SKM-1 treated with dmso at 0.1 percent for 144 hours (cell line): ENCODE data around the gene ASPDH.

ENCODE experiments used
- DNase-seq: peaks from one replicate; lab custom pipeline; 2025; ENCODE audit not compliant: unreplicated experiment; lab: John Stamatoyannopoulos, UW

The ASPDH gene

DNA sequence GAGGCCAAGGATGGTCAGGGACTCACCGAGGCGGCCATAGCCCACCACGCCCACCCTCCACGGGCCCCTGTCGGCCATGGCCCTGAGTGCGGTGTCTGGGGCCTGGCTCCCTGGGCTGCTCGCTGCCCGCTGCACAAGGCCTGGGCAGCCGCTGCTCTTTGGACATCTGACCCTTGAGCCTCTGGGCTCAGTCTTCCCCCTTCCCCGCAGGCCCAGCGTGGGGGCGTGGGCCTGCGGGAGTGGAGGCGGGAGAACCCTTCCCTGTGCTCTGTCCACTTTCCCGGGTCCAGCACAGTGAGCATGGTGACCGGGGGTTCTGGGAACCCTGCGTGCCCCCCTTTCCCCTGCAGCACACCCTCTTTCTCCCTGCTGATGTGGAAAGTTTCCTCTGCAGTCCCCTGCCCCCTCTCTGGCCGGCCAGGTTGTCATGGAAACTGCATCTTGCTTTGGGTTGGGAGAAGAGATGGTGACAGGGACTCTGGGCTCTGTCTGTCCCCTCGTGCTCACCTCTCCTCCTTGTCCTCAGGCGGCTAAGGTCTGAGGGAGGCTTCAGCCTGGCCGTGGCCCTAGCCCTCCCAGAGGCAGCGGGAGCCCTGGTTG lies at the start of gene ASPDH:
ASPDH (minus strand) TSS at position 168 of the 600 bp plus-strand sequence; CDS start at position 78, 90 bp downstream.
- DNase-seq = no peak

DNA sequence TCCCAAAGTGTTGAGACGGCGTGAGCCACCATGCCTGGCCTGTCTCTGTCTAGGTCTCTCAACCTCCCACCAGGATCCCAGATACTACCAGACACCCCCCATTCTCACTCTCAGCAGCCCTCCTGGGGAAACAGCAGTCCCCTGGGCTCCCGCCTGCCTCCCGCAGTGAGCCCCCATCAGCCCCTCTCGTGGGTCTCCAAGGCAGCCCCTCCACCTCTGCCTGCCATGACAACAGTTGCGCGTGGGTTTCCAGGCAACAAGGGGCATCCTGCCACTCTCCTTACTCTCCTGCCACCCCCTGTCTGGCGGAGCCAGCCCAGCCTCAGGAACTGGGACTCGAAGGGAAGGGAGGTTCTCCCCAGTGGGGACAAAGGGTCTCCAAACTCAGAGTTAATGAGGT lies 49.3 kb upstream of the ASPDH start:
- no peak for DNase-seq

DNA sequence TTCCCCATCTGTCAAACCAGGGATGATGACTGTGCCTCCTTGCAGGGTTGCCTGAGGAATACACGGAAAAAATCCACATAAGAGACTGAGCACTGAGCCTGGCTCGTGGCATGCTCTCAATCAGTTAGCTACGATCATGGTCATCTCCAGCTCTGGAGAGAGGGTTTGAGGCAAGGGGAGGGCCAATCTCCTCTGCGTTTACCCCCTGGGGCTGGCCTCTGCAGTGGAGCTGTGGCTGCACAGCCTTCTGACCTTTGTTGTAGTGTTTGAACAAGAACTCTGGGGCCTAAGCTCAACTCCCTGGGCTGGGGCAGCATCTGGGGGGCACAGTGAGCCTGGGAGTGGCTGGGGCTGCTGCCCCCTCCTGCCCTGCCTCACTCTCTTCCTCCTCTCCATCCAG lies 48.6 kb upstream of the ASPDH start:
- no peak for DNase-seq

GRCh38 chr19:50559636-50560035 lies 45.9 kb upstream of the ASPDH start:
- no peak for DNase-seq

GRCh38 chr19:50558449-50558848 lies 44.7 kb upstream of the ASPDH start:
- no peak for DNase-seq

GRCh38 chr19:50558039-50558438 lies 44.3 kb upstream of the ASPDH start:
- DNase-seq = no peak

- DNase-seq = no peak
These were observed 43.4 kb upstream of the ASPDH start for GRCh38 chr19:50557009-50557613.

DNA sequence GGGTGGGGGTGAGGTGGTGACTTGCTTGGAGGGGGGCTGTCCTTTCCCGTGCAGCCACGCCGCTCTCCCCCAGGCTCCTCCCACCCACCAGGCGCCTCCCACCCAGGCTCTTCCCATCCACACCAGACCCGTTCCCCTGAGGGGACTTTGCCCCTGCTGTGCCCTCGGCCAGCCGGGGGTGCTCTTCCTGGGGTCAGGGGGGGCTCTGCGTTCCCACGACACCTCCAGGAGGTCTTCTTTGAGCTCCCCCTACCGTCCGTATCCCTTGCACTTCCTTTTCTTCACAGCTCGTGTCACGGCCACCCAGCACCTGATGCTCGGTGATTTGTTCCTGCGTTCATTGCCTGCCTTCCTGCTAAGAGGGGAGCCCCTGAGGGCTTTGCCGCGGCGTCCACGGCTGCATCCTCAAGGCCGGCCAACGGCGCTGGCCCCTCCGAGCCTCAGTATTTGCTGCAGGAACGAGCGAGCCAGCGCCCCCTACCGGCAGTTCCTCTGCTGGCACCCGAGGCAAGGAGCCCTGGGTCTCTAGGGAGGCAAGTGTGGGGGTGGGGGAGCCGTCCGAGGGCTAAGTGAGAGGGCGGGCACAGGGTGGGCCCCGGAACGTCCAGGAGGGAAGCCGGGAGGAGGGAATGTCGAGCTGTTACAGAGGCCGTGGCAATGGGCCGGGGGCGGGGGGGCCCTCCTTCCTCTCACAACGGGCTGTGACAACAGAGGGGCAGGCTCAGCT lies 42.7 kb upstream of the ASPDH start:
- DNase-seq = peak; percentile 30

DNA sequence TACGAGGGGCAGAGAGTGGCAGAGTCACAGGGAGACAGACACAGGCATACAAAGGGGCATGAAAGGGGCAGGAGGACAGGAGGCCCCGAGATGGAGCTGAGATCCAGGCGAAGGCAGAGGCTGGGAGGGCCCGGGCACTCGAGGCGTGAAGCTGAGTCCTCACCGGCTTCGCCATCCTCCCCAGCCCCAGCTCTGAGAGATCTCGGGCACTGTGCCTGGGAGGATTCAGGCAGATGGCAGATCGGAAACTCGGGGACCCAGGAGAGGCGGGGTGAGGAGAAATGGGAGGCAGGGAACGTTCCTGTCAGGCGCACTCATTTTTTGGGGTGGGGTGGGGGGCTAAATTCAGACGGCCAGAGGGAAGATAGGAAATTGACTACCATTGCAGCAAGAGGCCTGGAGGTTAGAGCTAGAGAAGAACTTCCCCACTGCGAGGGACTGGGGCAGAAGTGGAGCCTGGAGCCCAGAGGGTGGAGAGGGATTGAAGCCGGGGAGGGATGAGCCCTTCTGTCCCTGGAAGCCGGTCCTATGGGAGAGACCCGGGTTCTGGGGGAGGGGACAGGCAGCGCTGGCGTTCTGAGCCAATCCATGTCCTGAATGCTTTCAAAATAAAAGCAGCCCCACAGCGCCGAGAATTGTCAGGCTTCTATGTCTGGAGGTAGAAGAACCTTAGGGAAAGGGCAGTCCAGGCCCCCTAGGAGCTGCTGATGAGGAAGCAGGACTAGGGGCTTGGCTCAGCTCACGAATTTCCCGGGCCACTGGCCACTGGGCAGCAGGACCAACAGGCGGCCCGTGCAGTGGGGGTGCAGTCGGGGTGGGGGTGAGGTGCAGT lies 42.0 kb upstream of the ASPDH start:
- DNase-seq = no peak

DNA sequence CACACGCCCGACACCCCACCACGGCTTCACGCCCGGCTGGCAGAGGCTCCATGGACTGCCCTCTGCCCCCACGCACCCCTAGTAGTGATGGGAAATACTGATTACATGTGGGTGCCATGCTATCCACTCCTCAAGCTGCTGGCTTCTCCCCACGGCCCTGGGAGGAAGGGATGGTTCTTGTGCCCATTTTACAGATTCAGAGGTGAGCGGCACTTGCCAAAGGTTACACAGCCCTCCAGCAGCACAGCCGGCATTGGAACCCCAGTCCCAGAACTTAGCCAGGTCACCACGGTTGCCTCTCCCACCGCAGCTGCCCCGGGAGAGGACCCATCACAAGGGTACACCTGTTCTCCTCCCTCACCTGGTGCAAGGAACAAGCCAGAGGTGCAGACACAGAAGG lies 41.3 kb upstream of the ASPDH start:
- DNase-seq = no peak

- DNase-seq = no peak
These were observed 40.5 kb upstream of the ASPDH start for GRCh38 chr19:50554212-50554611.

DNA sequence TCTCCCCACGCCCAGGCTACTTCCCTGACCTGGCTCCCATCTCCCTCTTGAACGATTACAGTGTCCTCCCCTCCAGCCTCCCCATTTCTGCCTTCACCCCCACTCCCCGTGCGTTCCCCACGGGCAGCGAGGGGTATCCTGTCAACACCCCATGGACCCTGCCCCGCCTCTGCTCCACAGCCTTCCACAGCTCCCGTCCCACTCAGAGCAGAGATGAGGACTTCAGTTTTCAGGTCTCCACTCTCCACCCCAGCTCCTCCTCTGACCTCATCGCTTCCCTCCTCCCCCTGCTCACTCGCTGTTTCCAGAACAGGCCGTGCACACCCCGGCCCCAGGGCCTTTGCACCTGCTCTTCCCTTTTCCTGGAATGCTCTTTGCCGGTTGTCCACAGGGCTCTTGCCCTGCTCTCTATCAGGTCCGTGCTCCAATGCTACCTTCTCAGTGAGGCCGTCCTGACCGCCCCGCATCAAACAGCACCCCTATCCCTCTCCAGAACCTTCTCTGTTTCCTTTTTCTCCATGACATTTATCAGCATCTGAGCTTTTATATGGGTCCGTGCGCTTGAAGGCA lies 39.5 kb upstream of the ASPDH start:
- no peak for DNase-seq

DNA sequence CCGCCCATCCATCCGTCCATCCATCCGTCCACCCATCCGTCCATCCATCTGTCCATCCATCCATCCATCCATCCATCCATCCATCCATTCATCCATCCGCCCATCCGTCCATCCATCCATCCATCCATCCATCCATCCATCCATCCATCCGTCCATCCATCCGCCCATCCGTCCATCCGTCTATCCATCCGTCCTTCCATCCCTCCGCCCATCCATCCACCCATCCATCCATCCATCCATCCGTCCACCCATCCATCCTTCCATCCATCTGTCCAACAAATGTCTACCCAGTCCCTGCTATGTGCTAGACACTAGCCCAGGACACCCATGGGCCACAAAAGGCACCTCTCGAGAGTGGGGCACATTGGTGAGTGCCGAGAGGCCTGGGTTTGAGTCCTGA lies 38.8 kb upstream of the ASPDH start:
- no peak for DNase-seq

DNA sequence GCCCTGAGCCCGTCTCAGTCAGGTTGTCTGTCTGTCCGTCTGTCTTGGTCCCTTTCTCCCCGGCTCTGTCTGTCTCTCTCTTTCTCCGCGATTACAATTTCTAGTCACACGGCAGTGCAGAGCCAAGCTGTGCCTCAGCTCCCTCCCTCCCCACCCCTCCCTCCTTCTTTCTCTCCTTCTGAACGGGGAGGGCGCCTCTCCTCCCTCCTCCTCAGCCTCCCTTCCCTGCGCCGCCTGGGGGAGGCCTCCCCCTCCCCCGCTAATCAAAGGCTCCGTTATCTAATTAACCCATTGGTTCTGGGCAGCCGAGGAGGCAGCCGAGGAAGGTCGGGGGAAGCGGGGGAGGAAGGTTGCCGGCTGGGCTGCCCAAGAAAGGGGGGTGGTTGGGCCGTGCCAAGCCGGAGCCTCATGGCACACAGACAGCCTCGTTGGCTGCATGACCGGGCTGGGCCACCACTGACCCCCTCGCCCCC lies 38.0 kb upstream of the ASPDH start:
- DNase-seq = no peak

- no peak for DNase-seq
These were observed 37.5 kb upstream of the ASPDH start for GRCh38 chr19:50551034-50551714.

GRCh38 chr19:50550594-50550966 lies 36.9 kb upstream of the ASPDH start:
- no peak for DNase-seq

GRCh38 chr19:50549927-50550593 lies 36.3 kb upstream of the ASPDH start:
- DNase-seq = no peak

GRCh38 chr19:50549059-50549926 lies 35.6 kb upstream of the ASPDH start:
- no peak for DNase-seq
